GM12878 (cell line): ENCODE data around the gene GRHL1. TPM values are rescaled to one million over a fixed set of nuclear protein-coding genes. Genes with fewer than 3 reads are reported as not detected.

Experiments
- ATAC-seq: fragments of 200-7000 bp; cut with Tn5 transposase; 3 replicates; pipeline ENCODE4 v1.9.1; 2020; ENCODE audit warnings: mild to moderate bottlenecking, moderate library complexity
- BruUV-seq: library from RNA; stranded (reverse); fragments of 400-500 nt; replicated peaks from 2 replicates; lab custom pipeline; 2021; lab: Mats Ljungman, UMichigan
- CTCF ChIA-PET: fragments of 300-600 bp; sonication (Branson Sonifier 250); formaldehyde crosslinking; extraction: SDS; loops from one replicate; lab custom pipeline; 2021; ENCODE audit warnings: inconsistent platforms; lab: Yijun Ruan, JAX
- POLR2A ChIA-PET: fragments of 350-600 bp; formaldehyde crosslinking; extraction: SDS; loops from one replicate; lab custom pipeline; 2021; ENCODE audit warnings: inconsistent platforms; lab: Charles Lee
- RAD21 ChIA-PET: fragments of 300-600 bp; sonication (Branson Sonifier 250); formaldehyde crosslinking; loops from one replicate; lab custom pipeline; 2023; ENCODE audit warnings: antibody characterized with exemption; ENCODE audit not compliant: unreplicated experiment; lab: Charles Lee
- SMC1A ChIA-PET: fragments of 300-600 bp; sonication (Branson Sonifier 250); formaldehyde crosslinking; loops from one replicate; lab custom pipeline; 2023; ENCODE audit not compliant: unreplicated experiment, uncharacterized antibody; lab: Charles Lee
- DNase-seq: peaks from one replicate; pipeline ENCODE4 v3.0.0-alpha.2; 2011; ENCODE audit warnings: low read depth, low spot score
- FAIRE-seq: peaks from 3 replicates; lab custom pipeline; 2011; peaks lifted over from hg19 to GRCh38; lab: Jason Lieb, UNC
- H2AFZ ChIP-seq: 2 replicates; pipeline ENCODE4 v1.6.0; 2011; ENCODE audit warnings: low read depth, low read length, control low read depth; ENCODE audit not compliant: control insufficient read depth
- H3K27ac ChIP-seq: 2 replicates; pipeline ENCODE4 v1.5.1; 2011; ENCODE audit warnings: control low read depth; ENCODE audit not compliant: control insufficient read depth, insufficient read depth
- H3K27me3 ChIP-seq, 2 experiments: replicated peaks in 1 of 2; 2 replicates each; pipeline versions ENCODE4 v1.6.0 to v1.6.1; 2011; ENCODE audit warnings: low read length in 1 of 2; ENCODE audit not compliant: control insufficient read depth in 2 of 2, insufficient read depth in 2 of 2
- H3K36me3 ChIP-seq, 2 experiments: 2 replicates each; pipeline ENCODE4 v1.5.1; 2011; ENCODE audit warnings: low read length in 1 of 2; ENCODE audit not compliant: control insufficient read depth in 2 of 2, insufficient read depth in 2 of 2
- H3K4me1 ChIP-seq: 2 replicates; pipeline ENCODE4 v1.6.1; 2011; ENCODE audit warnings: mild to moderate bottlenecking, low read length, moderate library complexity, mixed read lengths; ENCODE audit not compliant: control insufficient read depth, insufficient read depth
- H3K4me2 ChIP-seq: 2 replicates; pipeline ENCODE4 v1.6.0; 2011; ENCODE audit warnings: control low read depth; ENCODE audit not compliant: control insufficient read depth, insufficient read depth
- H3K4me3 ChIP-seq: fragments of 200-600 bp; sonication (generic); 2 replicates; pipeline ENCODE4 v1.5.1; 2016
- H3K79me2 ChIP-seq: 2 replicates; pipeline ENCODE4 v1.6.0; 2011; ENCODE audit warnings: low read length; ENCODE audit not compliant: control insufficient read depth, insufficient read depth
- H3K9ac ChIP-seq: 2 replicates; pipeline ENCODE4 v1.8.0; 2011; ENCODE audit warnings: low read length, control low read depth, mixed read lengths; ENCODE audit not compliant: control insufficient read depth, insufficient read depth
- H3K9me3 ChIP-seq: replicated peaks from 3 replicates; pipeline ENCODE4 v1.5.1; 2011; ENCODE audit warnings: mild to moderate bottlenecking, low read length; ENCODE audit not compliant: control insufficient read depth, insufficient read depth
- H4K20me1 ChIP-seq: 2 replicates; pipeline ENCODE4 v1.6.0; 2011; ENCODE audit not compliant: control insufficient read depth, insufficient read depth
- CREB1 ChIP-seq: IDR thresholded peaks from 2 replicates; pipeline ENCODE4 v1.6.1; 2012; ENCODE audit warnings: low read depth, mild to moderate bottlenecking, inconsistent platforms
- JUNB ChIP-seq: IDR thresholded peaks from 2 replicates; pipeline ENCODE4 v1.6.1; 2016; ENCODE audit warnings: antibody characterized with exemption, mild to moderate bottlenecking
- NRF1 ChIP-seq: conservative IDR thresholded peaks from 2 replicates; pipeline ENCODE4 v1.6.1; 2011; ENCODE audit warnings: mild to moderate bottlenecking, low read depth, low read length, improper control_type of control experiment
- SPI1 ChIP-seq: IDR thresholded peaks from 2 replicates; pipeline ENCODE4 v1.6.1; 2011; ENCODE audit warnings: low read depth, mild to moderate bottlenecking, low read length, moderate library complexity, borderline replicate concordance; ENCODE audit not compliant: insufficient read depth
- TCF12 ChIP-seq: IDR thresholded peaks from 2 replicates; pipeline ENCODE4 v1.6.1; 2011; ENCODE audit warnings: low read depth, mild to moderate bottlenecking, low read length
- YBX1 ChIP-seq: fragments of 450-650 bp; IDR thresholded peaks from 2 replicates; pipeline ENCODE4 v1.6.1; 2016; ENCODE audit warnings: antibody characterized with exemption
- ZZZ3 ChIP-seq: IDR thresholded peaks from 2 replicates; pipeline ENCODE4 v1.6.1; 2011; ENCODE audit warnings: low read depth; ENCODE audit not compliant: control insufficient read depth, insufficient read length
- WGBS: methylation state at CpG from one replicate; pipeline ENCODE4 v1.1.6; 2016; ENCODE audit warnings: low lambda C conversion rate; ENCODE audit not compliant: insufficient replicate concordance, insufficient coverage; ENCODE audit errors: missing lambda C conversion rate; 5-methylcytosine and 5-hydroxymethylcytosine counted together
- in situ Hi-C: fragments of 300-500 bp; cut with MboI; formaldehyde crosslinking; loops from 9 replicates; pipeline ENCODE4 v1.14.3; 2018; ENCODE audit warnings: mixed read lengths
- intact Hi-C: fragments of 100-400 bp; cut with micrococcal nuclease; formaldehyde crosslinking; loops from one replicate; pipeline ENCODE4 v1.14.2; 2022; ENCODE audit not compliant: unreplicated experiment
- polyA plus RNA-seq, 11 experiments: library from polyadenylated mRNA; depleted of rRNA in 4 of 11; unstranded in 6 of 11; stranded (reverse) in 5 of 11; fragments of >200 nt; fragmentation: Nextera tagmentation in 4 of 11; fragmentation: Illumina TruSeq in 1 of 11; extraction: Ambion mirVana in 4 of 11; extraction: Trizol in 1 of 11; gene quantifications; 1 replicate in 1 of 11; 2 replicates in 10 of 11; pipeline versions ENCODE4 v1.2.1 to v1.2.3, GENCODE V29; 2011 to 2016; ENCODE audit warnings: inconsistent platforms in 2 of 11, missing spikeins in 2 of 11, low read depth in 1 of 11
- total RNA-seq, 4 experiments: library from RNA; depleted of rRNA in 3 of 4; stranded (reverse); fragments of >200 nt in 3 of 4; fragmentation: Illumina TruSeq in 1 of 4; extraction: Trizol in 1 of 4; gene quantifications; 2 replicates each; pipeline versions ENCODE4 v1.2.1 to v1.2.3, GENCODE V29; 2013 to 2021
- TF ChIP-seq, protein P1 (sequence below): fragments of 450-650 bp; formaldehyde crosslinking; IDR thresholded peaks from 2 replicates; pipeline ENCODE4 v1.4.0; 2020; ENCODE audit warnings: mild to moderate bottlenecking, moderate library complexity
- TF ChIP-seq, protein P2 (sequence below): fragments of 450-650 bp; IDR thresholded peaks from 2 replicates; pipeline ENCODE4 v1.6.1; 2017; ENCODE audit warnings: mild to moderate bottlenecking, moderate library complexity

The GRHL1 gene
- total and polyA plus RNA-seq, 10 of the 15 experiments (the other 5 are each of a cell fraction or from before 2014, with no cell fraction given), result 0.09 to 0.81 (median 0.28) TPM; not detected in 1

DNA sequence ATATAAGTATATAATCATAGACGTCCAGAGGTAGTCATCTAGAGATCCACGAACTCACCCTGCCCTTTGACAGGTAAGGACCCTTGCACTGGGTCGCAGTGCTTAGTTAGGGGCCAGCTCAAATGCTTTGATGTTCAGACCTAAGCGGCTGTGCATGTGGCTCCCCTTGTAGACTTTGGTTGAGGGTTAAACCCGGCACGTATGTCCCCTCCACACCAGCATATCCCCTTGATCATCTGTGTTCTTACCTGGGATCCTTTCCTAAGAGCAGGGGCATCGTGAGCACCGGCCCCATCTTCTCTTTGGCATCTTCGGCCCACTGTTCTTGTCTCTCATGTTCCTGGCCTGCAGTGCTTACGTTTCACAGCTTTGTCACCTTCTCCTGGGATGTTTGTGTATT, 31.4 kb downstream of the GRHL1 start:
- SMC1A ChIA-PET, result interaction anchor here (0.8 to 4.7 kb wide), 5 partner anchors 18 to 183 kb away, joined by 5 to 25 read pairs (median 10); no protein-coding TSS in a partner anchor
- intact Hi-C loops (no loop called here), in situ Hi-C loops (no loop called here)
- CTCF ChIA-PET, result interaction anchor here (0.6 to 7.1 kb wide), 14 partner anchors 12 to 891 kb away, joined by 3 to 164 read pairs (median 11); no protein-coding TSS in a partner anchor
- 49% methylated on average over 10 of the region's 10 CpGs for WGBS
- BruUV-seq, result no TSS peak
- no peak overlapping the region for H3K9ac ChIP-seq
- H3K27ac ChIP-seq, result no peak overlapping the region
- no peak overlapping the region for H3K4me2 ChIP-seq
- POLR2A ChIA-PET, result interaction anchor here (1.5 kb wide), 1 partner anchor 16 kb away, joined by 3 read pairs; no protein-coding TSS in a partner anchor
- TF ChIP-seq TCF12 (no peak), YBX1 (no peak), SPI1 (no peak), CREB1 (no peak), JUNB (no peak), NRF1 (no peak), ZZZ3 (no peak)
- TF ChIP-seq, protein P1, sequence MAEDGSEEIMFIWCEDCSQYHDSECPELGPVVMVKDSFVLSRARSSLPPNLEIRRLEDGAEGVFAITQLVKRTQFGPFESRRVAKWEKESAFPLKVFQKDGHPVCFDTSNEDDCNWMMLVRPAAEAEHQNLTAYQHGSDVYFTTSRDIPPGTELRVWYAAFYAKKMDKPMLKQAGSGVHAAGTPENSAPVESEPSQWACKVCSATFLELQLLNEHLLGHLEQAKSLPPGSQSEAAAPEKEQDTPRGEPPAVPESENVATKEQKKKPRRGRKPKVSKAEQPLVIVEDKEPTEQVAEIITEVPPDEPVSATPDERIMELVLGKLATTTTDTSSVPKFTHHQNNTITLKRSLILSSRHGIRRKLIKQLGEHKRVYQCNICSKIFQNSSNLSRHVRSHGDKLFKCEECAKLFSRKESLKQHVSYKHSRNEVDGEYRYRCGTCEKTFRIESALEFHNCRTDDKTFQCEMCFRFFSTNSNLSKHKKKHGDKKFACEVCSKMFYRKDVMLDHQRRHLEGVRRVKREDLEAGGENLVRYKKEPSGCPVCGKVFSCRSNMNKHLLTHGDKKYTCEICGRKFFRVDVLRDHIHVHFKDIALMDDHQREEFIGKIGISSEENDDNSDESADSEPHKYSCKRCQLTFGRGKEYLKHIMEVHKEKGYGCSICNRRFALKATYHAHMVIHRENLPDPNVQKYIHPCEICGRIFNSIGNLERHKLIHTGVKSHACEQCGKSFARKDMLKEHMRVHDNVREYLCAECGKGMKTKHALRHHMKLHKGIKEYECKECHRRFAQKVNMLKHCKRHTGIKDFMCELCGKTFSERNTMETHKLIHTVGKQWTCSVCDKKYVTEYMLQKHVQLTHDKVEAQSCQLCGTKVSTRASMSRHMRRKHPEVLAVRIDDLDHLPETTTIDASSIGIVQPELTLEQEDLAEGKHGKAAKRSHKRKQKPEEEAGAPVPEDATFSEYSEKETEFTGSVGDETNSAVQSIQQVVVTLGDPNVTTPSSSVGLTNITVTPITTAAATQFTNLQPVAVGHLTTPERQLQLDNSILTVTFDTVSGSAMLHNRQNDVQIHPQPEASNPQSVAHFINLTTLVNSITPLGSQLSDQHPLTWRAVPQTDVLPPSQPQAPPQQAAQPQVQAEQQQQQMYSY, result no peak
- TF ChIP-seq, protein P2, sequence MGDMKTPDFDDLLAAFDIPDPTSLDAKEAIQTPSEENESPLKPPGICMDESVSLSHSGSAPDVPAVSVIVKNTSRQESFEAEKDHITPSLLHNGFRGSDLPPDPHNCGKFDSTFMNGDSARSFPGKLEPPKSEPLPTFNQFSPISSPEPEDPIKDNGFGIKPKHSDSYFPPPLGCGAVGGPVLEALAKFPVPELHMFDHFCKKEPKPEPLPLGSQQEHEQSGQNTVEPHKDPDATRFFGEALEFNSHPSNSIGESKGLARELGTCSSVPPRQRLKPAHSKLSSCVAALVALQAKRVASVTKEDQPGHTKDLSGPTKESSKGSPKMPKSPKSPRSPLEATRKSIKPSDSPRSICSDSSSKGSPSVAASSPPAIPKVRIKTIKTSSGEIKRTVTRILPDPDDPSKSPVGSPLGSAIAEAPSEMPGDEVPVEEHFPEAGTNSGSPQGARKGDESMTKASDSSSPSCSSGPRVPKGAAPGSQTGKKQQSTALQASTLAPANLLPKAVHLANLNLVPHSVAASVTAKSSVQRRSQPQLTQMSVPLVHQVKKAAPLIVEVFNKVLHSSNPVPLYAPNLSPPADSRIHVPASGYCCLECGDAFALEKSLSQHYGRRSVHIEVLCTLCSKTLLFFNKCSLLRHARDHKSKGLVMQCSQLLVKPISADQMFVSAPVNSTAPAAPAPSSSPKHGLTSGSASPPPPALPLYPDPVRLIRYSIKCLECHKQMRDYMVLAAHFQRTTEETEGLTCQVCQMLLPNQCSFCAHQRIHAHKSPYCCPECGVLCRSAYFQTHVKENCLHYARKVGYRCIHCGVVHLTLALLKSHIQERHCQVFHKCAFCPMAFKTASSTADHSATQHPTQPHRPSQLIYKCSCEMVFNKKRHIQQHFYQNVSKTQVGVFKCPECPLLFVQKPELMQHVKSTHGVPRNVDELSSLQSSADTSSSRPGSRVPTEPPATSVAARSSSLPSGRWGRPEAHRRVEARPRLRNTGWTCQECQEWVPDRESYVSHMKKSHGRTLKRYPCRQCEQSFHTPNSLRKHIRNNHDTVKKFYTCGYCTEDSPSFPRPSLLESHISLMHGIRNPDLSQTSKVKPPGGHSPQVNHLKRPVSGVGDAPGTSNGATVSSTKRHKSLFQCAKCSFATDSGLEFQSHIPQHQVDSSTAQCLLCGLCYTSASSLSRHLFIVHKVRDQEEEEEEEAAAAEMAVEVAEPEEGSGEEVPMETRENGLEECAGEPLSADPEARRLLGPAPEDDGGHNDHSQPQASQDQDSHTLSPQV, result no peak
- H4K20me1 ChIP-seq, result no peaks in the 10 kb centered on the region
- H3K4me3 ChIP-seq, result no peak overlapping the region
- H3K79me2 ChIP-seq, result no peaks in the 10 kb centered on the region
- H3K4me1 ChIP-seq, result no peaks in the 10 kb centered on the region
- FAIRE-seq, result no peak
- no peak overlapping the region for H2AFZ ChIP-seq
- H3K9me3 ChIP-seq, result no peaks in the 10 kb centered on the region; the same call in 2 of the 3 replicates
- H3K27me3 ChIP-seq, result no peaks in the 10 kb centered on the region
- no peak for ATAC-seq
- RAD21 ChIA-PET, result interaction anchor here (2.7 to 5.9 kb wide), 3 partner anchors 64 to 169 kb away, joined by 8 to 70 read pairs (median 14); no protein-coding TSS in a partner anchor
- no peaks in the 10 kb centered on the region for H3K36me3 ChIP-seq
- DNase-seq, result no peak
